GM19193 (cell line): ENCODE data around the gene TUBGCP6.
A peak's percentile ranks its signal among the peaks of the same experiment; 100 is the strongest.

Experiments
- POLR2A ChIP-seq: IDR thresholded peaks from 4 replicates; pipeline ENCODE4 v1.6.1; 2011; ENCODE audit not compliant: insufficient read depth, insufficient read length; ENCODE audit errors: extremely low read depth

The TUBGCP6 gene

GRCh38 chr22:50251477-50252081 lies 6.8 kb upstream of the TUBGCP6 start:
- no peak for TF ChIP-seq POLR2A

- peak; percentile 79 for TF ChIP-seq POLR2A
These were observed 6.0 kb upstream of the TUBGCP6 start, which contains the start of gene HDAC10 for GRCh38 chr22:50250555-50251476. Gene HDAC10 (minus strand): TSS chr22:50251265. CDS start chr22:50251032, 233 bp downstream.

- TF ChIP-seq POLR2A: no peak
These were observed 5.4 kb upstream of the TUBGCP6 start for GRCh38 chr22:50250249-50250554.

GRCh38 chr22:50249341-50250248 lies 4.8 kb upstream of the TUBGCP6 start:
- TF ChIP-seq POLR2A: no peak

GRCh38 chr22:50248196-50249081 lies 3.6 kb upstream of the TUBGCP6 start:
- no peak for TF ChIP-seq POLR2A

- no peak for TF ChIP-seq POLR2A
These were observed 2.9 kb upstream of the TUBGCP6 start for GRCh38 chr22:50247748-50248147.

- TF ChIP-seq POLR2A: peak; percentile 3
These were observed 1.7 kb upstream of the TUBGCP6 start for GRCh38 chr22:50246242-50247175.

- no peak for TF ChIP-seq POLR2A
These were observed 620 bp upstream of the TUBGCP6 start for GRCh38 chr22:50245214-50246072.

- TF ChIP-seq POLR2A: no peak
These were observed 971 bp downstream of the TUBGCP6 start for GRCh38 chr22:50243685-50244419.

- TF ChIP-seq POLR2A: no peak
These were observed 2.3 kb downstream of the TUBGCP6 start for GRCh38 chr22:50242406-50242949.

- no peak for TF ChIP-seq POLR2A
These were observed 6.1 kb downstream of the TUBGCP6 start for GRCh38 chr22:50238755-50239154.
